ENCODE data around the gene UBAP2L. TPM values are rescaled to one million over a fixed set of nuclear protein-coding genes. Genes with fewer than 3 reads are reported as not detected.
A peak's percentile ranks its signal among the peaks of the same experiment; 100 is the strongest.
"Not testable (repeated sequence)": the region's sequence is repeated elsewhere in the genome, so short reads cannot be mapped to it uniquely, and the experiment has no call there.

Gene UBAP2L
- total RNA-seq, 1 donor from 2014 or later: 90.2 TPM

DNA sequence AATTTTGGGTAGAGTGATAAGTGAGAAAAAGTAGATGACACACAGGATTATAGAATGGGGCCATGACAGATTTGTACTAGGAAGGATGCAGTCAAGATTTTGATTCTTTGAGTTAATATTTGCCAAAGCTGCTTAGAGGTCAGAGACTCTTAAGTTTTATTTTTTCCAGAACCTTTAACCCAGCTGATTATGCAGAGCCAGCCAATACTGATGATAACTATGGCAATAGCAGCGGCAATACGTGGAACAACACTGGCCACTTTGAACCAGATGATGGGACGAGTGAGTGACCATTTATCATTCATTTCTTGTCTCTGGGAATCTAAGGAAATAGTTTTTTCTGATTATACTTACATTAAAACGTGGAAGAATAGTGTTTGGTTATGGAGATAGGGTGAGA lies 16.1 kb downstream of the UBAP2L start:
- ATAC-seq (no peak), DNase-seq (ENCODE audit: missing footprints) (no peak)
- intact Hi-C loops (cut with DNase I): no loop called here

DNA sequence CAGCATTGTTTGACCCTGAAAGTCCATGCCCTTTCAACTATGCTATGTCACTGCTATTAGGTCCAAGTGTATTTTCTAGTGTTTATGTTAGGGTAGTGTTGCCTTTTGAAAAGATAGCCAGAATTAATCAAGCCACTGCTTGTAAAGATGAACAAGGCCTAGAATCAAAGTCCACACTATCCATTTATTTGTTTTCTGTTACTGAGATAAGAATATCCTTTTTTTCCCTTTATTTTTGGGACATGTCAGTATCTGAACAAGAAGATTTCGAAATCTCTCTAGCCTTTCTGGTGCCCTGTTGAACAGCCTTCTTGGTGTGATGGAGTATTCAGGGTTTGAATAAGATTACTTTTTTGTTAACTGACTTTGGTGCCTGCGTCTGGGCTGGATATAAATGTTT lies 16.7 kb downstream of the UBAP2L start:
- intact Hi-C loops (cut with DNase I): no loop called here
- no peak for ATAC-seq

DNA sequence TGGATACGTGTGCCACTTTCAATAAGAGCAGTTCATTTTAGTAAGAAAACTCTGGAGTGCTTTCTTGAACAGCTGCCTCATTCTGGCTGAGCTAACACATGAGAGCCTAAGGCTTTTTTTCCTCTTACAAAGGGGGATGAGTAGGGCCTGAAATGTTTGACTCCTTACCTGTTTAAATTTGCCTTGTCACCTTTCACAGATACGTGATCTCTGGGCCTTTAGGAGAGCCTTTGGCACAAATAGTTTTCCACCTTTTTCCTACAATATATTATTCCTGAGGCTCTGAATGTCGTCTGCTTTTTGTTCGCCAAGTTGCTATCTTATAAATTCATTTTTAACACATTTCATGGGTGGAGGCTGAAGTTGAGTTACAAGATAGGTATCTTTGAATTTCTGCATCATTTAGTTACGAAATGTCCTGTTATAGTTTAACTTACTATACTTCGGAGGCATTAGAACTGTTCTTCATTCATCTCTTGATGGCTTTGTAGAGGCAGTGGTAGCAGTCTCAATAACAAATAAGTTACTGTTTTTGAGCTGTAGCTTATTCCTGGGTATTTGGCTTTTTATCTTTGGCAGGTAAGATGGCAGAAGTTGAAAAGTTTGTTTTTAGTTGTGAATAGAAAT lies 17.2 kb downstream of the UBAP2L start:
- intact Hi-C loops (cut with DNase I): no loop called here
- DNase-seq (ENCODE audit: missing footprints) (no peak), ATAC-seq (no peak)

More for the DNA sequence above, 16.7 kb downstream of the UBAP2L start:
- DNase-seq (ENCODE audit: missing footprints): no peak

DNA sequence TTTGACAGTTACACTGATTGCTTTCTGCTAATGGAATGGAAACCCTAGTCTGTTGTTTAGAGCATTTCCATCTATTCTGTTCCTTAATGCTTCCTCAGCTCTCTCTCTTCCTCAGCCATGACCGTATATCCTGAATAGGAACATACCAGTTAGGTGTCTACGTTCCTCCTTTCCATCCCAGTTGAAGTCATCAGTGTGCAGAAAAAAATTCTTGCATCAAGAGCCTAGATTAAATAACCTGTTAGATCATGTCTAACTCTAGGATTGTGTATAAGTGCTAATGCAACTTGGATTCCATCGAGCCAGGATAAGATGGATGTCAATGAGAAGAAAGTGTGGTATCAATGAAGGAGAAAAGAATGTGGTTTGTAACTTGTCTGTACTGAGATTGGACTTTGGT lies 18.7 kb downstream of the UBAP2L start:
- no peak for ATAC-seq
- intact Hi-C loops (cut with DNase I): no loop called here
- DNase-seq (ENCODE audit: missing footprints): no peak

DNA sequence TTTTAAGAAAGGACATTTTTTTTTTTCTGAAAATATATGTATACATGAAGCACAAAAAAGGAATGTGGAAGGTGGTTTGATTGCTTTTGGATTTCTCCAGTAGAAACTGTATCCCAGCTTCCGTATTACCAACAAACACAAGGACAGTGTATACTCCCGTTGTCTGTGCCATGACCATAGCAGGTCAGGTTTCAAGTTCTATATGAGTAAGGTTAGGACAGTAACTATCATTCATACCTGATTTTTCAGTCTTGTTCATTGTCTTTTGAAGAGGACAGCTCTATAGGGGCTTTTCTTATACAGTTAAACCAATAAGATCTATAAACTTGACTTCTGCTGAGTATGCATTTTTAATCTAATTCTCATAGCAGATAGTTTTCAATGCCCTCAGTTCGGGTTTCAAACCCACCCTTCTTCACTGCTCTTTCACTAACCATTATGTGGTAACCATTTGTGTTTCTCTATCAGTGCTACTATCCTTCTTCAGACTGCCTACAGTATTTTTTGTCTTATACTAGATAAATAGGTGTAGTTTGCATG lies 19.6 kb downstream of the UBAP2L start:
- intact Hi-C loops (cut with DNase I): no loop called here
- ATAC-seq (no peak), DNase-seq (ENCODE audit: missing footprints) (no peak)

DNA sequence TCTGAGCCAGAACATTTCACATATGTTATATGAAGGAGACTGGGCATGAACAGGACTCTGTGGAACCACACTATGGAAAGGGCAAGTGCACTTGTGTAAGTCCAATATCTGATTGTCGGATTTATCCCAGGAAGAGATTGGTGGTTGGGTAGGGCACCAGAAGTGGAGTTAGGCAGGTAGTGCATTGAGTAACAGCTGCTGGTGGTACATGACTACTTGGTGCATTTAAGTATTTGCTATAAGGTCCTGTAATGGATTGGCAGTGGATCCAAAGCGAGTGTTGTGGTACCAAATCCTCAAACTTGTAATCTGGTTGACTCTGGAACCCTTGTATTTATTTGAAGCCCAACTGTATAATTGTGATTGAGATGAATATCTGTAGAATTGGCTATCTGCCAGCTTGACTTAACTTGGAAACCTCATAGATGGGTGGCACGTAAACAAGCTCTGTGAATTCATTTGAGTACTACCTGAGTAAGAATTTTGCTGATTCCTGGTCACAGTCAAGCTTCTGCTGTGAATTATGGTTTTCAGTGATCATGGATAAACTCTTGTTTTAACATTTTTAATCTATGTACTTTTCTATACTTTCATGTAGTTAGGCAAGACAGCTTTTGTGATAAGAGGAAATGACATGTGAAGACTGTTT lies 21.1 kb downstream of the UBAP2L start:
- ATAC-seq (no peak), DNase-seq (ENCODE audit: missing footprints) (no peak)
- intact Hi-C loops (cut with DNase I): no loop called here

DNA sequence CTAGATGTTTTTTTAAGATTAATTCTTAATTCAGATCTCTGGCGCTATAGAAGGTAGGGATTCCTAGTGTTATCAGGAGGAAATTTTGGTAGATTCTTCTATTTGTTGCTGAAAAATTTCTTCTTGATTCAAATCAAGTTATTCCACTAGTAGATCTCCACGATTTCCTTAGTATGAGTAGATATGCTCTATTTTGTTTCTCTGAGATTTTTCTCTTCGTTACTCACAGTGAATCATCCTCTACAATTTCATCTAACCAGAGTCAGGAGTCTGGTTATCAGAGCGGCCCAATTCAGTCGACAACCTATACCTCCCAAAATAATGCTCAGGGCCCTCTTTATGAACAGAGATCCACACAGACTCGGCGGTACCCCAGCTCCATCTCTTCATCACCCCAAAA lies 32.9 kb downstream of the UBAP2L start:
- intact Hi-C loops (cut with DNase I): no loop called here
- DNase-seq (ENCODE audit: missing footprints) (no peak), ATAC-seq (no peak)

DNA sequence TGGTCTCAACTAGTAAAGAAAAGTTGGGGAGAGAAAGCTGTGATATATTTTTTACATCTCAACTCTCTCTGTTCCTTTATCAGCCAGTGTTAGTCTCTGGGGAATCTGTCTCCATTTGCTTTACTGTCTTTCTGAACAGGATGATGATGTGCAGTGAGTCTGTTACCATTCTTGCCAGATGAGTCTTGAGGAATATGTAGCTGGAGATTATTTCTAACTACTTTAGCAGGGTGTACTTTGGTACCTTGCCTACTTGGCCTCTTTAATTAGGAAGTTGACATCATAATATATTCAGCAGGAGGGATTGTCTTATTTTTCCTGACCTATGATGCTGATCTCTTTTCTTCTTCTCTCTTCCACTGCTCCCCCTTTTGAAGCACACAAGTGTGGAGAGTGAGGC lies 35.9 kb downstream of the UBAP2L start:
- intact Hi-C loops (cut with DNase I): no loop called here
- ATAC-seq (no peak), DNase-seq (ENCODE audit: missing footprints) (no peak)

DNA sequence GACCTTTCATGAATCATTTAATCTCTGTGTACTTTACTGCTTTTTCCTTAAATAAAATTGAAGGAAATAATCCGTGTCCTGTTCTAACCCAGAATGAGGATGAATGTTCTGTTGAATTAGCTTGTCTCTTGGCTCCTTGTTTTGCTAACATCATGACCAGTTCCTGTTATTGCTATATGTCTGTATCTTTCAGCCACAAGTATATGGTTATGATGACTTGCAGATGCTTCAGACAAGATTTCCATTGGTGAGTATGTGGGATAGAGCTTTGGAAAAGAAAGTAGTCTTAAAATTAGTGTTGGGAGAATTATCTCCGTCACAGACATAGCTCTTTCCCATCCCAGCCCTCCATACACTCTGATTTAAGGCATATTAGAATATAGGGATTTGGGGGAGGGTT lies 38.0 kb downstream of the UBAP2L start:
- intact Hi-C loops (cut with DNase I): no loop called here
- DNase-seq (ENCODE audit: missing footprints) (no peak), ATAC-seq (no peak)

DNA sequence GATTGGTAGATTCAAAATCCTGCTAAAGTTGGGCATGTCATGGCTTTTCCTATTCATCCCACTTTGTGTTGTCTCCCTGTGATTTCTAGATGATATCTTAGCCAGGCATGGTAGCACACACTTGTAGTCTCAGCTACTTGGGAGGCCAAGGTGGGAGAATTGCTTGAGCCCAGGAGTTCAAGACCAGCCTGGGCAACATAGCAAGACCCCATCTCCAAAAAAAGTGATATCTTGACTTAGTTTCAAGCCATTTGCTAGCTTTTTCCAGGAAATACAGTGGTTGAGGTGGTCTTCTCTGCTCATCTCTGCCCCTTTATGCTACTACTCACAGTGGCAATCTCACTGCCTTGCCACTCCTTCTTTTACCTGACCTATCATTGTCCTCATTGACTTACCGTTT lies 39.4 kb downstream of the UBAP2L start:
- no peak for DNase-seq (ENCODE audit: missing footprints)
- intact Hi-C loops (cut with DNase I): no loop called here
- no peak for ATAC-seq

DNA sequence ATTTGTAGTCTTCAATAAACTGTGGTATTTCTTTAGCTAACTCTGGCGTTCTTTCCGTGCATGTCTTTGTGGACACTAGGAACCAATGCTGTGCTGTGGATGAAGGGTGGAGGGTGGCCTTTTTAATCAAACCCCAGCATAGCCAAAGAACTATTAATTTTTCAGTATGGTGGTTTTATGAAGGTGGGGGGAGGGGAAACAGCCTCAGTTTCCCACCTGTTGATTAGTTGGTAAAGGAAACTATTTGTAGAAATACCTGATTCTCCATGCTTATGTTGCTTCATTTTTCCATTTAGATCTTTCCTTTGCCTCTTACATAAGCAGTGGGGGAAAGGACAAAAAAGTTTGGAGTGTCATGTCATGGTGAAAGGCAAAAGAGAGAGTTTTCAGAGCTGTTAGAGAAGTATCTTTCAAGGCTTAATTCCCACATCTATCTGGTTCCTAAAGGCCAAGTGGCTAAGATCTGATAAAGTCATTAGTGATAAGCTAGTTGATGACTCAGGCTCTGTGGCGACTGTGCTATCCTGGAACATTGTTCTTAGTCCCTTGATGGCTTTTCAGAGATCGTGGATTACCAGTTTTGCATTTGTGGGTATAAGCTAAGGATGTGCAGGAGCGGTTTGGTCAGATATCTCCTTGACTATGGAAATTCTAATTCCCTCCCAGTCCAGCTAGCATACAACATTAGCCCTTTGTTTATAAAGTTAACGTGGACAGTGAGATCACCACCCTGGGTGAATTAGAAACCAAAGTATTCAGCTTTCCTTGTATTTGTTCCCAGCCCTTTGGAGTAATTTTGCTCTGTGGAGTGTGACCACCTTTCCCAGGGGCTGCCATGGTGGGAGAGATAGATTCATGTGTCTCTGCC lies 42.9 kb downstream of the UBAP2L start:
- ATAC-seq (no peak), DNase-seq (ENCODE audit: missing footprints) (no peak)
- intact Hi-C loops (cut with DNase I): no loop called here

DNA sequence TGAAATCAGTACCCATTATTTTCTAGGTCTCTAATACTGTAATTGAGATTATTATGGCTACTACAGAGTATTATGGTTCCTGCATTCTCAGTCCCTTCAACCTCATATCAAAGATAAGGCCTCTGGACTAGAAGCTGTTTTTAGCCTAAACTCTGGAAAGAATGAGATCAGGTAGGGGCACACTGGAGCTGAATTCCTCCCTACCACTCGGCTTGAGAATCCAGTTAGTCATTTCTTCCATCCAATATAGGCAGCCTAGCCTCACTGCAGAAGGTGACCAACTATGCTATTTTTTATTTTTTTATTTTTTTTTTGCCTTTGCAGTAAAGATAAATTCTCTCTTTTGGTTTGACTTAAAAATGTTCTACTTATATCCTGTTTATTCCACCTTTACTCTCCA lies 43.7 kb downstream of the UBAP2L start:
- ATAC-seq: no peak

DNA sequence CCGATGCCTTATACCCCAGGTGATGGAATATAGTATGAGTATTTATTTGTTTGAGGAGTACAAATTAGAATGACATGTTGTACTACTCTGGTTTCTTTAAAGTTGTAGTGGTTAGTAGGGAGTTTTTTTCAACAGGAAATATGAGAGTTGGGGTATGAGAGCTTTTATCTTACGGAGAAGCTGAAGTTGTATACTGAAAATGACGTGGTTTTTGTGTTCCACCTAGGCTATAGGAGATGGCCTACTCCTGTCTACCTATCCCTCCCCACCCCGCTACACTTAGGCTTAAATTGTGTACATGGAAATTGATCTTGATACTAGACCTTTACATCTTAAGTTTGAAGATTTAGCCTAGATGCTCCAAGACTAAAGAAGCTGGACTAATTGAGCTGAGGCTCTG lies 44.8 kb downstream of the UBAP2L start:
- intact Hi-C loops (cut with DNase I): no loop called here
- ATAC-seq (no peak), DNase-seq (ENCODE audit: missing footprints) (no peak)

More for the DNA sequence above, 43.7 kb downstream of the UBAP2L start:
- no peak for DNase-seq (ENCODE audit: missing footprints)
- intact Hi-C loops (cut with DNase I): no loop called here

DNA sequence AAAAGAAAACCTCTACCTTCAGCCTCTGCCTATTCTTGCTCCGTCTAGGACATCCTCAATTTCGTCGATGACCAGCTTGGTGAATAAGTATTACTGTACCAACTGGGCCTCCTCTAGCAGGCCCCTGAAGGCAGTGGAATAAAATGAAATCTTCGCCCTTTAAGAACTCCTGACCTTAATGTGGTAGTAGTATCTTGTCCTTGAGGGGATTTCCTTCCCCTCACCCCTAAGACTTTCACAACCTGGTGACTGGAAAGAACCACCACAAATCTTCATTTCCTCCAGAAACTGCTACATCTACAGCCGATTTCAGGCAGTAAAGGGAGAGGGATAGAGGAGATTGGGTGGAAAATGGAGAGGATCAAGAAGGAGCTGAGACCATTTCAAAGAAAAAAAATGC lies 50.1 kb downstream of the UBAP2L start:
- intact Hi-C loops (cut with DNase I): no loop called here
- ATAC-seq: no peak
- no peak for DNase-seq (ENCODE audit: missing footprints)

DNA sequence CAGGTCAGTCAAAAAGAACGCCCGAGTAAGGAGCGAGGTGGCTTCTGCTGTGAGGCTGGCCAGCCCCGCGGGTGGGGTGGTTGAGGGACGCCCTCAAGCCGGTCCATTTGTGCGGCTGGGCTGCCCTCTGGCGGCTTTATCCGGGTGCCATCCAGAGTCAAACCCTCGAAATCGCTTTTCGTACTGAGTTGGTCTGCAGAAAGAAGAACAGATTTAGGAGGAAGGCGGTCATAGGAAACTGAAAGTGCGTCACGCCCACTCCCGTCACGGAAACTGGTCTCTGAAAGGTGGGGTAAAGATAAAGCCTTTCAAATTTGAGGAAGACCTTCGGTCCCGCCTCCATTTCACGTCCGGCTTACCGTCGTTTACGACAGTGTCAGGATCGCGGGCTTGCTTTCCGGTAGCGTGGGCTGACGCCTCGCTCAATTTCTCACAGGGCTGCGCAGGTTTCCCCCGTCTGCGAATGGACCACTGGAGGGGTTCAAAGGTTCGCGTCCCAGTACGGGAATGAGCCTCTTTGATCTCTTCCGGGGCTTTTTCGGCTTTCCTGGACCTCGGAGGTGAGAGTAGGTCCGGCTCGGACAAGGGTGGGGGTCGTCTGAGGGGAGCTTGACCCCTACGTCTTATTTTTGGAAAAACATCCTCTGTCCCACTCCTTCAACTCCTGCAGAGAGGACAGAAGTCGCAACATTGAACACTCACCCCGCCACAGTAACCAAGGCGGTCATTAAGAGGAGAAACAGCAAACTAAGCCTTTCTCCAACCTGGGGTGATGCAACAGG lies 51.7 kb downstream of the UBAP2L start, which contains the start of gene HAX1:
Gene HAX1 (plus strand): TSS at position 413 of the 782 bp plus-strand sequence. CDS start 95 bp downstream, at position 508.
- peak; percentile 96 for DNase-seq (ENCODE audit: missing footprints)
- ATAC-seq: peak; percentile 91
- intact Hi-C loops (cut with DNase I): loop anchor here (1.0 to 2.0 kb wide), 2 partner anchors 52 to 73 kb away; partner anchors contain the start of gene UBAP2L

DNA sequence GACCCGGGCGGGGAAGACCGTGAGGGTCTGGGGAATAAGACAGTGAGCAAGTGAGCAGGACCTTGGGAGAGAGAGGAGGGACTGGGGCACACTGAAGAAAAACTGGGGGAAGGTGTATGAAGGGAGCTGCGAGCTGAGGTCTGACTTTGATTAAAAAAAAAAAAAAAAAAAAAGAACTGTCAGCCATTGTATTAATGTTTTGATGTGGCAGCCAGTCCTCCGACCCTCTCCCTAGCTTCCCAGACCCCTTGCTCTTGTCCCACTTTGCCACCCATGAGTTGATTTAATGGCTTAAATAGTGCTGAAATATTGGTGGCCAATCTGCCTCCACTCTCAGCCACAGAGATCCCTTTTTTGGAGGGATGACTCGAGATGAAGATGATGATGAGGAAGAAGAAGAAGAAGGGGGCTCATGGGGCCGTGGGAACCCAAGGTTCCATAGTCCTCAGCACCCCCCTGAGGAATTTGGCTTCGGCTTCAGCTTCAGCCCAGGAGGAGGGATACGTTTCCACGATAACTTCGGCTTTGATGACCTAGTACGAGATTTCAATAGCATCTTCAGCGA lies 52.3 kb downstream of the UBAP2L start:
- ATAC-seq (peak; percentile 8), DNase-seq (ENCODE audit: missing footprints) (no peak)
- intact Hi-C loops (cut with DNase I): loop anchor here (1.0 to 2.0 kb wide), 2 partner anchors 52 to 74 kb away; partner anchors contain the start of gene UBAP2L

DNA sequence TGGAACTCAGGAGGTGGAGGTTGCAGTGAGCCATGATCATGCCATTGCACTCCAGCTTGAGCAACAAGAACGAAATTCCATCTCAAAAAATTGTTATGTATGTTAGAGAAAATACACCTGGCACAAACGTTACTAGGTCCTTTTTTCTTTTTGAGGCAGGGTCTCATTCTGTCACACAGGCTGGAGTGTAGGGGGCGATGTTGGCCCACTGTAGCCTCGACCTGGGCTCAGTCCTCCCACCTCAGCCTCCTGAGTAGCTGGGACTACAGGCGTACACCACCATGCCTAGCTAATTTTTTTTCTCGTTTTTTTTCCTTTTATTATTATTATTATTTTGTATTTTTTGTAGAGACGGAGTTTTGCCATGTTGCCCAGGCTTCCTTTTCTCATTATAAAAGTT lies 56.0 kb downstream of the UBAP2L start:
- DNase-seq (ENCODE audit: missing footprints) (no peak), ATAC-seq (no peak)
- intact Hi-C loops (cut with DNase I): no loop called here

DNA sequence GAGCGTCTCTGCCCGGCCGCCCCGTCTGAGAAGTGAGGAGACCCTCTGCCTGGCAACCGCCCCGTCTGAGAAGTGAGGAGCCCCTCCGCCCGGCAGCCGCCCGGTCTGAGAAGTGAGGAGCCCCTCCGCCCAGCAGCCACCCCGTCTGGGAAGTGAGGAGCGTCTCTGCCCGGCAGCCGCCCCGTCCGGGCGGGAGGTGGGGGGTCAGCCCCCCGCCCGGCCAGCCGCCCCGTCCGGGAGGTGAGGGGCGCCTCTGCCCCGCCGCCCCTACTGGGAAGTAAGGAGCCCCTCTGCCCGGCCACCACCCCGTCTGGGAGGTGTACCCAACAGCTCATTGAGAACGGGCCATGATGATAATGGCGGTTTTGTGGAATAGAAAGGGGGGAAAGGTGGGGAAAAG lies 66.8 kb downstream of the UBAP2L start:
- intact Hi-C loops (cut with DNase I); ATAC-seq: not testable (repeated sequence)

More for the DNA sequence above, 66.8 kb downstream of the UBAP2L start:
- not testable (repeated sequence) for DNase-seq (ENCODE audit: missing footprints)

Measured in Right ventricle myocardium inferior (tissue), 1 donor.